Keratinocyte (primary cell): ENCODE results near the gene PNLIPRP3.

Experiments used
- CTCF ChIP-seq, 3 experiments: IDR thresholded peaks in 1 of 3; conservative IDR thresholded peaks in 1 of 3; optimal IDR thresholded peaks in 1 of 3; 2 replicates in 2 of 3; 3 replicates in 1 of 3; pipeline versions ENCODE3 to v1.5.1; 2011; ENCODE audit warnings: low read length in 3 of 3, mild to moderate bottlenecking in 3 of 3, moderate library complexity in 2 of 3, control low read depth in 1 of 3, inconsistent platforms in 1 of 3; ENCODE audit not compliant: insufficient read depth in 2 of 3; ENCODE audit errors: extremely low read depth in 1 of 3
- EZH2 ChIP-seq: IDR thresholded peaks from one replicate; pipeline ENCODE4 v1.6.1; 2012; ENCODE audit warnings: inconsistent platforms, mild to moderate bottlenecking, low read length, moderate library complexity

GRCh38 chr10:116430288-116430687, 2.6 kb downstream of the PNLIPRP3 start:
- TF ChIP-seq CTCF (optimal IDR thresholded peaks at IDR 0.05 in 1 of 3, IDR thresholded peaks at IDR 0.05 in 1 of 3, conservative IDR thresholded peaks at IDR 0.05 in 1 of 3; ENCODE audit: extremely low read depth in 1 of 3, insufficient read depth in 2 of 3, low read length in 3 of 3) (no peak), EZH2 (no peak)
